A204.1 (cell line): ENCODE data around the gene KCNK16.
"Not testable (repeated sequence)": the region's sequence is repeated elsewhere in the genome, so short reads cannot be mapped to it uniquely, and the experiment has no call there.

ENCODE experiments used
- FAIRE-seq: peaks from 2 replicates; lab custom pipeline; 2012; peaks lifted over from hg19 to GRCh38; lab: Jason Lieb, UNC

Gene KCNK16

GRCh38 chr6:39309942-39310531, 12.5 kb downstream of the KCNK16 start:
- FAIRE-seq = no peak

GRCh38 chr6:39307462-39307861, 15.0 kb downstream of the KCNK16 start:
- no peak for FAIRE-seq

GRCh38 chr6:39304951-39305350, 17.6 kb downstream of the KCNK16 start:
- FAIRE-seq = no peak

GRCh38 chr6:39303425-39304153, 18.9 kb downstream of the KCNK16 start:
- FAIRE-seq = no peak

GRCh38 chr6:39302669-39303424, 19.7 kb downstream of the KCNK16 start:
- FAIRE-seq = no peak

GRCh38 chr6:39302011-39302410, 20.5 kb downstream of the KCNK16 start:
- no peak for FAIRE-seq

GRCh38 chr6:39301606-39302005, 20.9 kb downstream of the KCNK16 start:
- FAIRE-seq = no peak

- FAIRE-seq = no peak
These were observed 21.8 kb downstream of the KCNK16 start for GRCh38 chr6:39300739-39301138.

GRCh38 chr6:39298061-39298460, 24.4 kb downstream of the KCNK16 start:
- FAIRE-seq = no peak

- no peak for FAIRE-seq
These were observed 25.5 kb downstream of the KCNK16 start for GRCh38 chr6:39296745-39297640.

- FAIRE-seq = no peak
These were observed 26.9 kb downstream of the KCNK16 start for GRCh38 chr6:39295611-39296011.

- no peak for FAIRE-seq
These were observed 27.6 kb downstream of the KCNK16 start for GRCh38 chr6:39294899-39295298.

- no peak for FAIRE-seq
These were observed 28.4 kb downstream of the KCNK16 start for GRCh38 chr6:39294133-39294532.

GRCh38 chr6:39292637-39293036, 29.9 kb downstream of the KCNK16 start:
- FAIRE-seq = no peak

GRCh38 chr6:39289490-39289889, 33.0 kb downstream of the KCNK16 start:
- no peak for FAIRE-seq

GRCh38 chr6:39287601-39288000, 34.9 kb downstream of the KCNK16 start:
- no peak for FAIRE-seq

GRCh38 chr6:39286596-39286995, 35.9 kb downstream of the KCNK16 start:
- FAIRE-seq = not testable (repeated sequence)

- FAIRE-seq = no peak
These were observed 39.7 kb downstream of the KCNK16 start for GRCh38 chr6:39282774-39283173.

GRCh38 chr6:39281312-39281980, 41.1 kb downstream of the KCNK16 start:
- no peak for FAIRE-seq

GRCh38 chr6:39280247-39280731, 42.2 kb downstream of the KCNK16 start:
- no peak for FAIRE-seq

- FAIRE-seq = no peak
These were observed 43.0 kb downstream of the KCNK16 start for GRCh38 chr6:39279539-39279938.
